ENCODE results near the gene SERINC2. TPM values are rescaled to one million over a fixed set of nuclear protein-coding genes. Genes with fewer than 3 reads are reported as not detected.

Gene SERINC2
- total and polyA plus RNA-seq, 10 of the 15 experiments (the other 5 are each of a cell fraction or from before 2014, with no cell fraction given) = 0.02 to 9.4 (median 0.50) TPM

GRCh38 chr1:31435471-31436409 is 22.7 kb downstream of the SERINC2 start (continued):
- TF ChIP-seq ZNF592 (IDR thresholded peaks at IDR 0.05) (no peak), CUX1 (IDR thresholded peaks at IDR 0.05; ENCODE audit: insufficient replicate concordance, low read depth, low read length) (no peak)
